DND-41 (cell line): ENCODE measurements around the gene SSR2.

Source experiments
- EZH2 ChIP-seq: IDR thresholded peaks from 3 replicates; pipeline ENCODE4 v1.6.1; 2012; ENCODE audit warnings: borderline replicate concordance, low read depth, mild to moderate bottlenecking, moderate library complexity, low read length, inconsistent platforms; ENCODE audit not compliant: severe bottlenecking
- TF ChIP-seq, protein P1 (sequence below): IDR thresholded peaks from 2 replicates; pipeline ENCODE4 v1.5.1; 2012; ENCODE audit warnings: borderline replicate concordance, low read length, moderate library complexity, mild to moderate bottlenecking; ENCODE audit not compliant: poor library complexity, severe bottlenecking; ENCODE audit errors: extremely low read depth

GRCh38 chr1:155966750-155967149, 54.0 kb downstream of the SSR2 start:
- TF ChIP-seq, protein P1, sequence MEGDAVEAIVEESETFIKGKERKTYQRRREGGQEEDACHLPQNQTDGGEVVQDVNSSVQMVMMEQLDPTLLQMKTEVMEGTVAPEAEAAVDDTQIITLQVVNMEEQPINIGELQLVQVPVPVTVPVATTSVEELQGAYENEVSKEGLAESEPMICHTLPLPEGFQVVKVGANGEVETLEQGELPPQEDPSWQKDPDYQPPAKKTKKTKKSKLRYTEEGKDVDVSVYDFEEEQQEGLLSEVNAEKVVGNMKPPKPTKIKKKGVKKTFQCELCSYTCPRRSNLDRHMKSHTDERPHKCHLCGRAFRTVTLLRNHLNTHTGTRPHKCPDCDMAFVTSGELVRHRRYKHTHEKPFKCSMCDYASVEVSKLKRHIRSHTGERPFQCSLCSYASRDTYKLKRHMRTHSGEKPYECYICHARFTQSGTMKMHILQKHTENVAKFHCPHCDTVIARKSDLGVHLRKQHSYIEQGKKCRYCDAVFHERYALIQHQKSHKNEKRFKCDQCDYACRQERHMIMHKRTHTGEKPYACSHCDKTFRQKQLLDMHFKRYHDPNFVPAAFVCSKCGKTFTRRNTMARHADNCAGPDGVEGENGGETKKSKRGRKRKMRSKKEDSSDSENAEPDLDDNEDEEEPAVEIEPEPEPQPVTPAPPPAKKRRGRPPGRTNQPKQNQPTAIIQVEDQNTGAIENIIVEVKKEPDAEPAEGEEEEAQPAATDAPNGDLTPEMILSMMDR, result no peak
- no peak for TF ChIP-seq EZH2
